Ovary (tissue), 3 donors: Measurements from ENCODE around the gene HEPHL1.

Source experiments
- CTCF ChIP-seq, 3 donors: fragments of 450-650 bp in 2 of 3; fragments of 200-600 bp in 1 of 3; IDR thresholded peaks; one replicate each; pipeline versions ENCODE4 v1.5.1 to v1.8.0; 2016 to 2022; ENCODE audit warnings: antibody characterized with exemption in 3 of 3, mild to moderate bottlenecking in 1 of 3
- EP300 ChIP-seq: sonication (generic); formaldehyde crosslinking; IDR thresholded peaks from one replicate; pipeline ENCODE4 v1.6.1; 2017; ENCODE audit warnings: antibody characterized with exemption
- POLR2A ChIP-seq: fragments of 450-650 bp; IDR thresholded peaks from one replicate; pipeline ENCODE4 v1.6.1; 2017; ENCODE audit warnings: antibody characterized with exemption, mild to moderate bottlenecking, moderate library complexity
- donor health status: DM: no; HTN: no; CAD: no.

GRCh38 chr11:94111660-94112059, 90.5 kb downstream of the HEPHL1 start:
- TF ChIP-seq CTCF (IDR thresholded peaks at IDR 0.05) (no peak), POLR2A (no peak), EP300 (no peak)
